NCI-H82 treated with DMSO at 0.1 percent for 48 hours (cell line): ENCODE measurements around the gene INSYN2B.

Experiments used
- DNase-seq: peaks from one replicate; lab custom pipeline; 2025; ENCODE audit not compliant: unreplicated experiment; lab: John Stamatoyannopoulos, UW

The INSYN2B gene

GRCh38 chr5:169895926-169896325 lies 84.4 kb downstream of the INSYN2B start:
- no peak for DNase-seq

- no peak for DNase-seq
These were observed 86.7 kb downstream of the INSYN2B start for GRCh38 chr5:169893571-169893970.

GRCh38 chr5:169893010-169893409 lies 87.3 kb downstream of the INSYN2B start:
- no peak for DNase-seq

- DNase-seq: no peak
These were observed 90.7 kb downstream of the INSYN2B start for GRCh38 chr5:169889572-169889971.

- DNase-seq: no peak
These were observed 93.6 kb downstream of the INSYN2B start for GRCh38 chr5:169886677-169887076.

DNA sequence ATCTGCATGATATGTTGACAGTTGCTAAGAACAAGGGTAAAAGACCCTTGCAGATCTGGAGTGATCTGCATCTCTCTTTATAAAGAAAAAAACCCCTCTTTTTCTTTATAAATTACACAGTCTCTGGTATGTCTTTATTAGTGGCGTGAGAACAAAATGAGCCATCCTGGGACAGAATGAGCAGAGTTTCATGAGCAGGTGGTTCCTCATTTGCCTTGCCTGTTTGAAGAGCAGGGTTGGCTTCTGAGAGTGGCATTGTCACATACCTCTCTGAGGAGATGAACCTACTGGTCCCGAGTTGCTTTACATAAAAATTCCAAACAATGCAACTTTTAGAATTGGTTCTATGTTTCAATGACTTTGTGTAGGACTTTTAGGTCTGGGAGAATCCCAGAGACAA lies 94.3 kb downstream of the INSYN2B start:
- DNase-seq: no peak

GRCh38 chr5:169881702-169882303 lies 98.5 kb downstream of the INSYN2B start:
- DNase-seq: no peak

GRCh38 chr5:169880785-169881184 lies 99.5 kb downstream of the INSYN2B start:
- no peak for DNase-seq

- DNase-seq: no peak
These were observed 100.2 kb downstream of the INSYN2B start for GRCh38 chr5:169880012-169880663.

- DNase-seq: no peak
These were observed 103.9 kb downstream of the INSYN2B start for GRCh38 chr5:169876386-169876785.

- DNase-seq: no peak
These were observed 104.6 kb downstream of the INSYN2B start for GRCh38 chr5:169875731-169876130.

DNA sequence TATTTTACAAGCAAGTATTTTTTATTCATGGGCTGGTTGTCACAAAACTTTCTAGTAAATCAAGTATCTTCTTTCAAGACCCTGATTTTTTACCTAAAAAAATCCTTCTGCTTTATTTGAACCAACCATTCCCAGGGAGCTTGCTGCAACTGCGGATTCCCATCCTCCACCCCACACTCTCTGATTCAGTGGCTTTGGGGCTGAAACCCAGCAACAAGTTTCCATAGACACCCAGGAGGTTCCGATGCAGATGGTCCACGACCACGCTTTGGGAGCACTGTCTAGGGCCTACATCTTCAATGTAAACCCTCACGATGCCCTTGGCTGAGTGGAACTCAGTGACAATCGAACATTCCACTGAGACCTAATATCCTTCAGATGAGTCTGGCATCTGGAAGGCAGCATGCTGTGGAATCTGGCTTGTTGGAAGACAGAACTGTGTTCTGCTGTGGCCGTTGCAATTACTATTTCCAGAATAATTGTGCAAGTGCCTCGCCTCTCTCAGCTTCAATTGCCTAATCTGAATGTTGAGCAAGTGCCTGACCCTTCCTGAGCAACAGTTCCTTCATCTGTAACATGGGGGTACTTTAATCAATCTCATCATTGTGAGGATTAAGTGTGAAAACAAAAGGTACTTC lies 105.1 kb downstream of the INSYN2B start:
- no peak for DNase-seq

- DNase-seq: no peak
These were observed 105.7 kb downstream of the INSYN2B start for GRCh38 chr5:169874621-169875020.

DNA sequence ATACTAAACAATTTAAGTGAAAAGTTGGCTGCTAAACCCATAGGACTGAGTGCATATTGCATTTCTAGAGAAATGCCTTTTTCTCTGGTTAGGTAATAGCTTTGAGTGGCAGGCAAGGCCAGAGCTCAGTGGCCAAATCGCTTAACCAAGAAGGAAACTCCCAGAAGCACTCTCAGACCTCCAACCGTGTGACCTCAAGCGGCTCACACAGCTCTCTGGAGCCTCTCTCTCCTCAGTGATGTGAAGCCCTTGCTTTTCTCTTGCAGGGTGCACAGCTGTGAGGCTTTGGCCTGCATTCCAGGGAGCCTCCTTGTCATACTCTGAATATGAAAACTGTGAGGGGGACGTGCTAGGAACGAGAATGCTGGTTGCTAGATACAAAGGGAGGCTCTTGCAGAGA lies 106.7 kb downstream of the INSYN2B start:
- no peak for DNase-seq

DNA sequence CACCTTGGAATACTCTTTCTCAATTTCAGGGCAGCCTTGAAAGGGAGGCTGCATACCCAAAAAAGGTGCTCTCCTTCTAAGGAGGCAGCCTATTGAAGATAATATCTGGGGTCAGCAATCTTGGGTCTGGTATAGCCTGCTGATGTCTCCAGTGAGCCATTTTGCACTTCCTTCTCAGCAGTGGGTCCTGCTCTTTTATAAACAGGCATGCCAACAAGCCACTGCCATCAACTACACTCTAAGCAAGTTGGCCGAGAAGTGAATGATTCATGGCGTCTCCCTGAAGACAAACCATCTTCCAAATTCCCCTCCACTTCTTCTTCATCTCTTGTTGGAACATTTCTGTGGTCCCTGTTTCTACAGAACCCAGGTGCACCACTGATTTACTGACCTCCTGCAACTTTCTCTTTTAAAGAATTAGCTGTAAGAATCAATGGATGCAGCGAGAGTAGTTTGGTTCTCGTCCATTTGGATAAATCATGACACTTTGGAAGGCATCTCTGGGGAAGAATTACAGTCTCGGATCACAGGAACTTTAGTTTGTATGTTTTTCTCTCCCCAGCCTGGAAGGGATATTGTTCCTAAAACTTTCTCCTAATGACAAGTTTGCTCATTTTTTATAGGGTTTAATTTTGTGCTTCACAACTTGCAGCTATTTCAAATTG lies 108.3 kb downstream of the INSYN2B start:
- DNase-seq: no peak

DNA sequence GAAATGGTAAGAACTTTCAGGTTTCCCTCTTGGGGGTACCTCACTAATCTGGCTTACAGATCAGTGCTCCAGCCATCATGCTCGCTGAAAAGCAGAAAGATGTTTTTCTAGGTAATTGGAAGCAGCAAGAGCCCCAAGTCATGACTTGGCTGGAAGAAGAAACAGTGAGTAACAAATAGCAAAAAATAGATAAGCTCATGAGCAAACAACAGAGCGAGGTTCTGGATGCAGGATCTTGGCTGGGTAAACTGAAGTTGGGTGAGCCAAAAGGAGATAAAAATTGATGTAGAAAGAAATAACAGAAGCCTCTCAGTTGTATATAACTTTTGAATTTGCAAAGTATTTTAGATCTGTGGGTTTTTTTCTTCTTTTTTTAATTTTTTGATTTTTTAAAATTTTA lies 110.1 kb downstream of the INSYN2B start:
- no peak for DNase-seq

GRCh38 chr5:169869066-169869465 lies 111.2 kb downstream of the INSYN2B start:
- DNase-seq: no peak

GRCh38 chr5:169867347-169867746 lies 112.9 kb downstream of the INSYN2B start:
- no peak for DNase-seq

DNA sequence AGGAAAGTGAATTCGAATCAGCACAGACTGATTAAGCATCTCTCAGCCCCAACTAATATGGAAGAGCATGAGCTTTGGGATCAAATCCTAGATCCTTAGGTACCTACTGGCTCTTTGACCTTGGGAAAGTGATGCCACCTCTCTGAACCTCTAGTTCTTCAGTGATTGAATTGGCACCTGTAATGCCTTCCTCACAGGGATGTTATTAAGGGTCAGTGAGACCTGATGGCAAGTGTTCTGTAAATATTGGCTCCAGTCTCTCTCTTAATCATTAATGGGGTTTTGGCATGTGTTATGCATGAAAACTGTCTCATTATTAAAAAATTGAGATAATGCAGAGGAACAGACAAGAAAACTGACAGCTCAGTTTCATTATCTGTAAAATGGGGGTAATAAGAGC lies 115.8 kb downstream of the INSYN2B start:
- DNase-seq: no peak

DNA sequence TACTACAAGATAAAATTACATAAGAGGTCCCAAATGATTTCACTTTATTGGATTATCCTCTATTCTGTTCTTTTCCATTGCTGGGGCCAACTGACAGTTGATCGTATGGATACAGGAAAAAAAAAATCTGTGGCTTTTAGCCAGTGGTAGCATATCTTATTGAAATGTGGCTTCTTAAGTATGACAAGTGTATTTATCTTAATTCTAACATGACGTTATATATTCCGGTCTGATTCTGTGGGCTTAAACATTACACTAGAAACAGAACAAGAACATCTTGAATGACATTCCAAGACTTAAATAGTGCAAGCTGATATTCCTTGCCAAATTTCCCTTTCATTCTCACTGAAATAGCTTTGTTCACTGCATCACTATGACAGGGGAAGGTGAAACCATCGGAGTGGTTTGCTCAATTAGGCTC lies 117.9 kb downstream of the INSYN2B start:
- DNase-seq: peak; percentile 30

DNA sequence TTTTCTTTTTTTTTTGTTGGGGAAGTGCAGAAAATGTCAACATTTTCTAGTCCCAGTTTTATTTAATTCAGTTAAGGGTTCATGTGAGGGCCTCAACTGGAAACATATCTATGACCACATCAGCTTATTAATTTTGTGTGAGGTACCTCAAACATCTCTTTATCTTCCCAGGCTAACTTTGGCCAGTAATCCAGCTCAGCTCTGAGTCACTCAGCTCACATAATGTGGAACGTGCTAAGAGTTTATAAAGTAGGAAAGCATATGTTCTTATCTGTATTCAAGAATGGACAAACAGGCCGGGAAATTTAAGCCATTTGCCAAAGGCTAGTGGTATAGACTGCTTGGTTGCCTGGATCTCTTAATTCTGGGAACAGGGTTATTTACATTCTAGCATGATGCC lies 118.4 kb downstream of the INSYN2B start:
- no peak for DNase-seq

GRCh38 chr5:169861433-169861832 lies 118.9 kb downstream of the INSYN2B start:
- DNase-seq: no peak
